Embryonic facial prominence (tissue), 1 donor: ENCODE results near the gene LRP1B.
"Not testable (repeated sequence)": the region's sequence is repeated elsewhere in the genome, so short reads cannot be mapped to it uniquely, and the experiment has no call there.

Source experiments
- DNase-seq: peaks from one replicate; pipeline ENCODE4 v3.0.0-alpha.2; 2016; ENCODE audit errors: extremely low spot score

Gene LRP1B

GRCh38 chr2:140552634-140553033, 1578.2 kb downstream of the LRP1B start:
- no peak for DNase-seq

GRCh38 chr2:140551287-140551686, 1579.5 kb downstream of the LRP1B start:
- DNase-seq = no peak

- no peak for DNase-seq
These were observed 1580.0 kb downstream of the LRP1B start for GRCh38 chr2:140550821-140551220.

DNA sequence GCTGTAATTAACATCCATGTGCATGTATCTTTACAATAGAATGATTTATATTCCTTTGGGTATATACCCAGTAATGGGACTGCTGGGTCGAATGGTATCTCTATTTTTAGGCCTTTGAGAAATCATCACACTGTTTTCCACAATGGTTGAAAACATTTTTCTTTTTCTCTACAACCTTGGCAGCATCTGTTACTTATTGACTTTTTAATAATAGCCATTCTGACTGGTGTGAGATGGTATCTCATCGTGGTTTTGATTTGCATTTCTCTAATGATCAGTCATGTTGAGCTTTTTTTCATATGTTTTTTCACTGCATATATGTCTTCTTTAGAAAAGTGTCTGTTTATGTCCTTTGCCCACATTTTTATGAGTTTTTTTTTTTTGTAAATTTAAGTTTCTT, 1586.0 kb downstream of the LRP1B start:
- not testable (repeated sequence) for DNase-seq

GRCh38 chr2:140542627-140543026, 1588.2 kb downstream of the LRP1B start:
- DNase-seq = no peak

GRCh38 chr2:140539242-140539875, 1591.5 kb downstream of the LRP1B start:
- DNase-seq = no peak

- no peak for DNase-seq
These were observed 1601.1 kb downstream of the LRP1B start for GRCh38 chr2:140529706-140530105.

DNA sequence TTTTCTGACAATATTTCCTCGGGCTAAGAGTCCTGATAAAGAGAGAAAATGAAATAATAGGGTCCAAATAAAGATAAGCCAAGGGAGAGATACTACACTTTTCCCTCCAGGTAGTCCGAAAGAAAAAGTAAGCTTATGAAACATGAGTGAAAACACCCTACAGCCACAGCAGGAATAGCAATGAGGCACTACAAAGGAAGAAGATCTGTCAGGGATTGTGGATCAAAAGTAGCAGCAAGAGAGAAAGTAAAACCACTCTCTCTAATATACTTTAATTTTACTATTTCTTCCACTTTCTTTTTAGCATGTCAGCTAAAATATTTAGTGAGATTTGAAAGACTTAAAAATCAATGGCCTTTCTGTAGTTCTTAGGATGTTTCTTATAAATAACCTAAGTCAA, 1601.8 kb downstream of the LRP1B start:
- no peak for DNase-seq

GRCh38 chr2:140526575-140526974, 1604.2 kb downstream of the LRP1B start:
- DNase-seq = no peak

- DNase-seq = no peak
These were observed 1618.7 kb downstream of the LRP1B start for GRCh38 chr2:140512106-140512505.

- no peak for DNase-seq
These were observed 1621.1 kb downstream of the LRP1B start for GRCh38 chr2:140509765-140510164.

DNA sequence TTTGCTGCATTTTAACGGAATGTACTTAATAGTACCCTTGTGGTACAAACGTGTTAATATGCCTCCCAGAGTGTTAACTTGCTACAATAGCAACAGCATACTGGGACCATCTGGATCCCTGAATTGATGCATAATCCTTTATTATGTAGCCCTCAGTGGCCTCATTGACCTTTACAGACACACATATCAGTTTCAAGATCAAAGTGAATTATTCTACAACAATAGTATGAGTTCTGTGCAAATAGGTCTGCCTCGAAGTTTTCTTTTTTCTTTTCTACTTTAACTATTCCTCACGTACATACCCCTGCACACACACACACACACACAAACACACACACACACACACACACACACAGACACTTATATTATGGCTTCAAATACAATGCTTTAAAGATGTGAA, 1622.1 kb downstream of the LRP1B start:
- DNase-seq = no peak

GRCh38 chr2:140506606-140507005, 1624.2 kb downstream of the LRP1B start:
- no peak for DNase-seq

DNA sequence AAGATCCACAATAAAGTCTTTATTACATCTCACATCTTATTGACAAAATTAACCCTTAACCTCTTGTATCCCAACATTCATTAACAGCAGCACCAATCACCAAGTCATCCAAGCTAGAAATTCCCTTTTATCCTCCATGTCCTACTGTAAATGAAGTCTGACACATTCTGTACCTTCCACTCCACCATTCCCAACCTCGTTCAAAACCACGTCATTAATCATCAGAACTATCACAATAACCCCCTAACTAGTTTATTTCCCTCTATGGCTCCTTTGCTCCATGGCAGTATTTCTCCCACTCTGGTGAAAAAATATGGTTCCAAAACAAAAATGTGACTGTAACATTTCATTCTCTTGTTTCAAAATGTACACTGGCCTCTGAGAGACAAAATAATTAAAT, 1626.2 kb downstream of the LRP1B start:
- no peak for DNase-seq

DNA sequence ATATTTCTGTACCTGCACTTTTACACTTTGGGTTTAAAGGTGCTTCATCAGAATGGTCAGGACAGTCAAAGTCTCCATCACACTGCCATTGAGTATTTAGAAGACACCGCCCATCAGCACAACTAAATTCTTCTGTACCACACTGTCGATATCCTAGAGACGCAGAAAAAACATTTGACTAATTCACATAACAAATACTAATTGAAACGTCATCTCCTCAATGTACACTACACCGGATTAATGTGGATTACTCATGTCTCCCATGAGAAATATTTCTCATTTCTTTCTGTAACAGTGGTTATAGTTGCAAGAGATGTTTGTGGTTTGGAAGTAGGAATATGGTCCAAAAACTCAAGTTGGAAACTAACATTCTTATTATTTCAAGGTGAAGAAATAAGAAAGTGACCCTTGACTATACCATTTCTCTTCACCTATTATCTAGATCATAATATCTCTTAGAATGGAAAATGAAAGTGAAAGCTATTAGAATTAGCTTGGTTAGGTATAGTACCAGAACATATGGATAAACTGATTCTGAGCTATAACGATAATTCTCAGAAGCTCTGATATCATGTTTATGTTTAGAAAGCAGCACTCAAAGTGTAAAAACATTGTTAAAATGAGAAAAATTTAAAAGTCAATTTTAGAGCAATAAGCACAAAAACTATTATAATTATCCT, 1627.7 kb downstream of the LRP1B start:
- no peak for DNase-seq

GRCh38 chr2:140498360-140498759, 1632.5 kb downstream of the LRP1B start:
- DNase-seq = no peak

DNA sequence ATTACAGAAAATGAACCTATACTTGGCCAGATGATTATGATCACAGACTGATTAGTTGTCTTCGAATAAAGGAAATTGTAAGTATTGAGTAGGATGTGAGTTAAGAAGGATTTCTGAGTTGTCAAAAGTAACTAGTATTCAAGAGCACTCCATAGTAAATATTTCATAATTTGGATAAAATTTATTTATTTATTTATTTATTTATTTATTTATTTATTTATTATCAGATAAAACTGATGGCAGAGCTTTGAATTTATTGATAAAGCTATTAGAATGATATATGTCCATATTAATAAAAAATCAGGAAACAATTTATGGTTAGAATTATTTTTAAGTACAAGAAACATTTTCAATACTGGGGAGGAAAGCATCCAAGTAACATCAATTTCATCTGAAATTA, 1634.1 kb downstream of the LRP1B start:
- DNase-seq = no peak

- DNase-seq = no peak
These were observed 1638.9 kb downstream of the LRP1B start for GRCh38 chr2:140491876-140492275.

DNA sequence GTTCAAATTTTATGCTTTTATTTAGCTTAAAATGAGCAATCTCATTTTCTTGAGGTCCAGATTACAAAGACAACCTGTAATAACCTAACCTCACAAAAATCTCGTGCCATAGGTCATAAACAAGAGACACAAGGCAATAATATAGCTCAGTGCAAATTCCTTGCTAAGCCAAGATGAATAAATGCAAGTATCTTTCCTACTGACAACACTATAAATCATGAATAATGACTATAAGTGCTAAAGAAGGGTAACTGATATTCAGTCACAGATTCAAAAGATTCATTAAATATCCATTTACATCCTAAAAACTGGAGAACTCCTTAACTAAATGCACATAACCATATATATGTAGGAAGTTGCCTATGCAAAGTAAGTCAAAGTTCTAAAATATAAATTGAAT, 1641.6 kb downstream of the LRP1B start:
- no peak for DNase-seq

GRCh38 chr2:140481136-140481535, 1649.7 kb downstream of the LRP1B start:
- no peak for DNase-seq

GRCh38 chr2:140473851-140474250, 1657.0 kb downstream of the LRP1B start:
- no peak for DNase-seq

GRCh38 chr2:140472676-140473075, 1658.1 kb downstream of the LRP1B start:
- DNase-seq = no peak

DNA sequence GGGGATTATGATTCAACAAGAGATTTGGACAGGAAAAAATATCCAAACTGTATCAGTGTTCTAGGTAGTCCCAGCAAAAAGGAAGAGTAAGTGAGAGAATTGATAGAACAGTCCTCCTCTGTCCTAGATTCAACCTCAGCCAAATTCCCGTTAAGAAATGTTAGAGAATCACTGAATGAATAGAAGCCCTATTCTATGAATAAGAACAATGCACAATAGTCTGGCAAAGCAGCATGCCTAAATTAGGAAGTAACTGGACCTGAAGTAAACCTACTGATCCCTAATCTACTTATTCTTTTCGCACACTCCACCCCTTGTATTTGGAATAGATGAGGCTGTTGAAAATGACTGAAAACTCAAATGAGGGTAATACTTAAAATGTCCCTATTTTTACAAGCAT, 1665.5 kb downstream of the LRP1B start:
- DNase-seq = no peak

GRCh38 chr2:140462990-140463389, 1667.8 kb downstream of the LRP1B start:
- DNase-seq = no peak
